Suprapubic skin (tissue), 4 donors: Measurements from ENCODE around the gene PRSS22.

Experiments used
- EP300 ChIP-seq: sonication (generic); formaldehyde crosslinking; IDR thresholded peaks from one replicate; pipeline ENCODE4 v1.6.1; 2017; ENCODE audit warnings: antibody characterized with exemption
- POLR2A ChIP-seq, 2 donors: fragments of 450-650 bp; IDR thresholded peaks; one replicate each; pipeline ENCODE4 v1.6.1; 2017; ENCODE audit warnings: antibody characterized with exemption in 2 of 2, mild to moderate bottlenecking in 2 of 2, moderate library complexity in 2 of 2
- POLR2AphosphoS5 ChIP-seq, 3 donors: sonication (generic); formaldehyde crosslinking; IDR thresholded peaks; one replicate each; pipeline ENCODE4 v1.6.1; 2017; ENCODE audit warnings: antibody characterized with exemption in 3 of 3
- TF ChIP-seq, protein P1 (sequence below), 2 donors: fragments of 200-600 bp in 1 of 2; fragments of 450-650 bp in 1 of 2; sonication (generic) in 1 of 2; IDR thresholded peaks; one replicate each; pipeline ENCODE4 v1.5.1; 2016 to 2019; ENCODE audit warnings: antibody characterized with exemption in 2 of 2, mild to moderate bottlenecking in 1 of 2, moderate library complexity in 1 of 2

- TF ChIP-seq, protein P1, sequence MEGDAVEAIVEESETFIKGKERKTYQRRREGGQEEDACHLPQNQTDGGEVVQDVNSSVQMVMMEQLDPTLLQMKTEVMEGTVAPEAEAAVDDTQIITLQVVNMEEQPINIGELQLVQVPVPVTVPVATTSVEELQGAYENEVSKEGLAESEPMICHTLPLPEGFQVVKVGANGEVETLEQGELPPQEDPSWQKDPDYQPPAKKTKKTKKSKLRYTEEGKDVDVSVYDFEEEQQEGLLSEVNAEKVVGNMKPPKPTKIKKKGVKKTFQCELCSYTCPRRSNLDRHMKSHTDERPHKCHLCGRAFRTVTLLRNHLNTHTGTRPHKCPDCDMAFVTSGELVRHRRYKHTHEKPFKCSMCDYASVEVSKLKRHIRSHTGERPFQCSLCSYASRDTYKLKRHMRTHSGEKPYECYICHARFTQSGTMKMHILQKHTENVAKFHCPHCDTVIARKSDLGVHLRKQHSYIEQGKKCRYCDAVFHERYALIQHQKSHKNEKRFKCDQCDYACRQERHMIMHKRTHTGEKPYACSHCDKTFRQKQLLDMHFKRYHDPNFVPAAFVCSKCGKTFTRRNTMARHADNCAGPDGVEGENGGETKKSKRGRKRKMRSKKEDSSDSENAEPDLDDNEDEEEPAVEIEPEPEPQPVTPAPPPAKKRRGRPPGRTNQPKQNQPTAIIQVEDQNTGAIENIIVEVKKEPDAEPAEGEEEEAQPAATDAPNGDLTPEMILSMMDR (IDR thresholded peaks at IDR 0.05) = no peak
- TF ChIP-seq POLR2AphosphoS5 (IDR thresholded peaks at IDR 0.05) = no peak
- TF ChIP-seq EP300 = no peak
- TF ChIP-seq POLR2A (IDR thresholded peaks at IDR 0.05) = no peak
Observed at GRCh38 chr16:2811703-2812471, 46.1 kb downstream of the PRSS22 start.
